HEK293 (cell line): Measurements from ENCODE around the gene MSRB3.

ENCODE experiments used
- CTCF ChIA-PET: fragments of 350-600 bp; formaldehyde crosslinking; extraction: SDS; loops from one replicate; lab custom pipeline; 2021; ENCODE audit warnings: antibody characterized with exemption; lab: Yijun Ruan, JAX
- POLR2A ChIA-PET: fragments of 300-600 bp; formaldehyde crosslinking; extraction: SDS; loops from one replicate; lab custom pipeline; 2020; ENCODE audit warnings: antibody characterized with exemption, inconsistent platforms; lab: Yijun Ruan, JAX
- H3K27ac ChIP-seq: fragments of 200-500 bp; sonication (Bioruptor generic); 2 replicates; pipeline ENCODE4 v1.5.1; 2014; ENCODE audit warnings: low read depth, low read length, control low read depth, inconsistent platforms; ENCODE audit errors: extremely low read depth
- H3K36me3 ChIP-seq, 2 experiments: fragments of 200-500 bp in 1 of 2; sonication (Bioruptor generic) in 1 of 2; 1 replicate in 1 of 2; 2 replicates in 1 of 2; pipeline ENCODE4 v1.5.1; 2014 to 2017; ENCODE audit warnings: inconsistent platforms in 2 of 2, low read length in 2 of 2; ENCODE audit not compliant: control insufficient read depth in 2 of 2, insufficient read depth in 1 of 2
- H3K4me1 ChIP-seq: fragments of 200-500 bp; sonication (Bioruptor generic); 2 replicates; pipeline ENCODE4 v1.5.1; 2014; ENCODE audit warnings: mild to moderate bottlenecking, low read length, inconsistent platforms; ENCODE audit not compliant: control insufficient read depth, insufficient read depth
- H3K4me3 ChIP-seq: 2 replicates; pipeline ENCODE4 v1.5.1; 2011; ENCODE audit warnings: low read depth, mild to moderate bottlenecking, control low read depth, low read length, moderate library complexity
- H3K9me3 ChIP-seq: fragments of 200-500 bp; sonication (Bioruptor generic); 2 replicates; pipeline ENCODE4 v1.5.1; 2014; ENCODE audit warnings: low read depth, low read length, inconsistent platforms; ENCODE audit not compliant: control insufficient read depth, insufficient read depth
- BCL6B ChIP-seq: fragments of 450-650 bp; formaldehyde crosslinking; IDR thresholded peaks from 2 replicates; pipeline ENCODE4 v1.5.1; 2017; ENCODE audit warnings: missing biosample characterization, missing genetic modification characterization
- GLI2 ChIP-seq: fragments of 450-650 bp; formaldehyde crosslinking; IDR thresholded peaks from 2 replicates; pipeline ENCODE4; 2017; ENCODE audit warnings: missing biosample characterization, missing genetic modification characterization, low read depth, borderline replicate concordance
- MZF1 ChIP-seq: fragments of 450-650 bp; formaldehyde crosslinking; IDR thresholded peaks from 2 replicates; pipeline ENCODE4 v1.5.1; 2017; ENCODE audit warnings: missing biosample characterization, missing genetic modification characterization, borderline replicate concordance
- OSR2 ChIP-seq: fragments of 450-650 bp; formaldehyde crosslinking; IDR thresholded peaks from 2 replicates; pipeline ENCODE4 v1.5.1; 2016; ENCODE audit warnings: missing biosample characterization, missing genetic modification characterization
- PRDM6 ChIP-seq: fragments of 450-650 bp; formaldehyde crosslinking; IDR thresholded peaks from 2 replicates; pipeline ENCODE4 v1.5.1; 2017; ENCODE audit warnings: missing biosample characterization, missing genetic modification characterization
- SP3 ChIP-seq: fragments of 450-650 bp; formaldehyde crosslinking; IDR thresholded peaks from 2 replicates; pipeline ENCODE4 v1.5.1; 2016; ENCODE audit warnings: missing biosample characterization, missing genetic modification characterization
- SP7 ChIP-seq: fragments of 450-650 bp; formaldehyde crosslinking; IDR thresholded peaks from 2 replicates; pipeline ENCODE4 v1.5.1; 2016; ENCODE audit warnings: missing biosample characterization, missing genetic modification characterization
- ZBTB6 ChIP-seq: fragments of 450-650 bp; formaldehyde crosslinking; IDR thresholded peaks from 2 replicates; pipeline ENCODE4 v1.5.1; 2017; ENCODE audit warnings: missing biosample characterization, missing genetic modification characterization
- ZNF112 ChIP-seq: fragments of 450-650 bp; formaldehyde crosslinking; IDR thresholded peaks from 2 replicates; pipeline ENCODE4 v1.5.0; 2017; ENCODE audit warnings: missing biosample characterization, missing genetic modification characterization
- ZNF114 ChIP-seq: fragments of 450-650 bp; formaldehyde crosslinking; IDR thresholded peaks from 2 replicates; pipeline ENCODE4 v1.5.0; 2017; ENCODE audit warnings: missing biosample characterization, missing genetic modification characterization
- ZNF140 ChIP-seq: fragments of 450-650 bp; formaldehyde crosslinking; IDR thresholded peaks from 2 replicates; pipeline ENCODE4 v1.5.1; 2016; ENCODE audit warnings: missing biosample characterization, missing genetic modification characterization
- ZNF174 ChIP-seq: fragments of 450-650 bp; formaldehyde crosslinking; IDR thresholded peaks from 2 replicates; pipeline ENCODE4 v1.5.0; 2017; ENCODE audit warnings: missing biosample characterization, mild to moderate bottlenecking, missing genetic modification characterization
- ZNF214 ChIP-seq: fragments of 450-650 bp; formaldehyde crosslinking; IDR thresholded peaks from 2 replicates; pipeline ENCODE4 v1.5.1; 2017; ENCODE audit warnings: missing biosample characterization, mild to moderate bottlenecking, missing genetic modification characterization, borderline replicate concordance
- ZNF350 ChIP-seq: fragments of 450-650 bp; formaldehyde crosslinking; IDR thresholded peaks from 2 replicates; pipeline ENCODE4 v1.5.0; 2017; ENCODE audit warnings: missing biosample characterization, mild to moderate bottlenecking, missing genetic modification characterization
- ZNF37A ChIP-seq: fragments of 450-650 bp; IDR thresholded peaks from 2 replicates; pipeline ENCODE4 v1.5.1; 2018; ENCODE audit warnings: missing biosample characterization, missing genetic modification characterization
- ZNF416 ChIP-seq: fragments of 450-650 bp; formaldehyde crosslinking; IDR thresholded peaks from 2 replicates; pipeline ENCODE4 v1.5.1; 2016; ENCODE audit warnings: missing biosample characterization, missing genetic modification characterization
- ZNF433 ChIP-seq: fragments of 450-650 bp; formaldehyde crosslinking; IDR thresholded peaks from 2 replicates; pipeline ENCODE4 v1.5.1; 2016; ENCODE audit warnings: missing biosample characterization, missing genetic modification characterization, low read depth
- ZNF449 ChIP-seq: fragments of 450-650 bp; formaldehyde crosslinking; IDR thresholded peaks from 2 replicates; pipeline ENCODE4 v1.5.1; 2017; ENCODE audit warnings: missing biosample characterization, mild to moderate bottlenecking, missing genetic modification characterization, moderate library complexity
- ZNF510 ChIP-seq: fragments of 450-650 bp; formaldehyde crosslinking; IDR thresholded peaks from 2 replicates; pipeline ENCODE4 v1.5.1; 2018; ENCODE audit warnings: mild to moderate bottlenecking, missing genetic modification characterization, missing biosample characterization; ENCODE audit not compliant: insufficient replicate concordance
- ZNF544 ChIP-seq: fragments of 450-650 bp; formaldehyde crosslinking; IDR thresholded peaks from 2 replicates; pipeline ENCODE4 v1.5.0; 2017; ENCODE audit warnings: missing biosample characterization, missing genetic modification characterization
- ZNF549 ChIP-seq: fragments of 450-650 bp; IDR thresholded peaks from 2 replicates; pipeline ENCODE4 v1.5.1; 2018; ENCODE audit warnings: missing biosample characterization, missing genetic modification characterization, mild to moderate bottlenecking, inconsistent platforms, moderate library complexity
- ZNF571 ChIP-seq: fragments of 450-650 bp; formaldehyde crosslinking; IDR thresholded peaks from 2 replicates; pipeline ENCODE4 v1.5.0; 2017; ENCODE audit warnings: missing biosample characterization, missing genetic modification characterization
- ZNF624 ChIP-seq: fragments of 450-650 bp; formaldehyde crosslinking; IDR thresholded peaks from 2 replicates; pipeline ENCODE4 v1.5.1; 2017; ENCODE audit warnings: missing biosample characterization, missing genetic modification characterization
- ZNF645 ChIP-seq: fragments of 450-650 bp; formaldehyde crosslinking; IDR thresholded peaks from 2 replicates; pipeline ENCODE4; 2016; ENCODE audit warnings: missing biosample characterization, missing genetic modification characterization
- ZNF660 ChIP-seq: fragments of 450-650 bp; IDR thresholded peaks from 2 replicates; pipeline ENCODE4 v1.5.1; 2018; ENCODE audit warnings: missing biosample characterization, mild to moderate bottlenecking, missing genetic modification characterization
- ZNF768 ChIP-seq: fragments of 450-650 bp; formaldehyde crosslinking; IDR thresholded peaks from 2 replicates; pipeline ENCODE4 v1.5.1; 2018; ENCODE audit warnings: missing biosample characterization, mild to moderate bottlenecking, missing genetic modification characterization
- ZNF776 ChIP-seq: fragments of 450-650 bp; formaldehyde crosslinking; IDR thresholded peaks from 2 replicates; pipeline ENCODE4 v1.5.0; 2017; ENCODE audit warnings: missing biosample characterization, missing genetic modification characterization, borderline replicate concordance
- ZNF830 ChIP-seq: fragments of 450-650 bp; IDR thresholded peaks from 2 replicates; pipeline ENCODE4 v1.5.0; 2018; ENCODE audit warnings: missing biosample characterization, missing genetic modification characterization, low read depth, mild to moderate bottlenecking, moderate library complexity
- ZXDB ChIP-seq: fragments of 450-650 bp; formaldehyde crosslinking; IDR thresholded peaks from 2 replicates; pipeline ENCODE4 v1.5.1; 2016; ENCODE audit warnings: missing biosample characterization, missing genetic modification characterization

MSRB3 gene

GRCh38 chr12:65327207-65328076, 49.0 kb downstream of the MSRB3 start:
- ChIA-PET CTCF (interaction anchor here (1.0 to 1.6 kb wide), 3 partner anchors 21 to 276 kb away, joined by 3 to 4 read pairs (median 3); no protein-coding TSS in a partner anchor), POLR2A (no interaction called here)
- no peak overlapping the region for H3K4me3 ChIP-seq
- no peak overlapping the region for H3K27ac ChIP-seq
- H3K4me1 ChIP-seq = peaks cover 18% of the 10 kb centered on the region
- H3K9me3 ChIP-seq = no peaks in the 10 kb centered on the region
- no peaks in the 10 kb centered on the region for H3K36me3 ChIP-seq
- TF ChIP-seq ZNF416 (no peak), BCL6B (tag by site-specific recombination) (peak; percentile 51; the same call in 1 of the 2 replicates), ZNF140 (tag by site-specific recombination) (no peak), GLI2 (peak; percentile 53; the same call in 1 of the 2 replicates), ZNF549 (peak; percentile 83), ZNF174 (tag by site-specific recombination) (0 out of 2 replicates have a peak, but pooled peaks have one; percentile 83), ZNF510 (peak; percentile 74), ZNF776 (tag by site-specific recombination) (no peak; the same call in 1 of the 2 replicates), ZNF768 (tag by site-specific recombination) (no peak), SP7 (tag by site-specific recombination) (0 out of 2 replicates have a peak, but pooled peaks have one; percentile 25), SP3 (tag by site-specific recombination) (no peak), ZNF645 (no peak), ZNF830 (tag by site-specific recombination) (peak; percentile 93), ZNF660 (tag by site-specific recombination) (peak; percentile 94), ZNF544 (tag by site-specific recombination) (peak; percentile 95), ZNF571 (tag by site-specific recombination) (no peak), OSR2 (tag by site-specific recombination) (no peak), ZBTB6 (peak; percentile 36; the same call in 1 of the 2 replicates), ZNF112 (peak; percentile 76), ZNF37A (tag by site-specific recombination) (peak; percentile 86), ZNF114 (tag by site-specific recombination) (no peak), ZXDB (tag by site-specific recombination) (no peak), ZNF449 (tag by site-specific recombination) (no peak), PRDM6 (tag by site-specific recombination) (peak; percentile 52), ZNF624 (0 out of 2 replicates have a peak, but pooled peaks have one; percentile 55), ZNF350 (peak; percentile 94), MZF1 (tag by site-specific recombination) (peak; percentile 28; the same call in 1 of the 2 replicates), ZNF214 (tag by site-specific recombination) (0 out of 2 replicates have a peak, but pooled peaks have one; percentile 60), ZNF433 (tag by site-specific recombination) (no peak)
